ENCODE results near the gene VWA8.

The VWA8 gene

GRCh38 chr13:41985788-41986508 lies 25.0 kb upstream of the VWA8 start:
- no peak for DNase-seq (ENCODE audit: low spot score)
- in situ Hi-C loops (cut with MboI; ENCODE audit: low pct_unique_long_range_greater_than_20kb, low sequenced_read_pairs, unreplicated experiment) = no loop called here
- TF ChIP-seq CTCF (IDR thresholded peaks at IDR 0.05; ENCODE audit: extremely low read depth, insufficient read depth, missing control alignments) = no peak

GRCh38 chr13:41981951-41982715 lies 21.2 kb upstream of the VWA8 start:
- no peak for DNase-seq (ENCODE audit: low spot score)
- TF ChIP-seq CTCF (IDR thresholded peaks at IDR 0.05; ENCODE audit: extremely low read depth, insufficient read depth, missing control alignments) = no peak
- in situ Hi-C loops (cut with MboI; ENCODE audit: low pct_unique_long_range_greater_than_20kb, low sequenced_read_pairs, unreplicated experiment) = no loop called here

- DNase-seq (ENCODE audit: low spot score) = no peak
- in situ Hi-C loops (cut with MboI; ENCODE audit: low pct_unique_long_range_greater_than_20kb, low sequenced_read_pairs, unreplicated experiment) = no loop called here
- TF ChIP-seq CTCF (IDR thresholded peaks at IDR 0.05; ENCODE audit: extremely low read depth, insufficient read depth, missing control alignments) = no peak
Observed at GRCh38 chr13:41978007-41978406, 17.1 kb upstream of the VWA8 start.

- TF ChIP-seq CTCF (IDR thresholded peaks at IDR 0.05; ENCODE audit: extremely low read depth, insufficient read depth, missing control alignments) = no peak
- DNase-seq (ENCODE audit: low spot score) = no peak
- in situ Hi-C loops (cut with MboI; ENCODE audit: low pct_unique_long_range_greater_than_20kb, low sequenced_read_pairs, unreplicated experiment) = no loop called here
Observed at GRCh38 chr13:41976476-41976875, 15.6 kb upstream of the VWA8 start.

GRCh38 chr13:41974262-41974900 lies 13.5 kb upstream of the VWA8 start:
- in situ Hi-C loops (cut with MboI; ENCODE audit: low pct_unique_long_range_greater_than_20kb, low sequenced_read_pairs, unreplicated experiment) = no loop called here
- TF ChIP-seq CTCF (IDR thresholded peaks at IDR 0.05; ENCODE audit: extremely low read depth, insufficient read depth, missing control alignments) = no peak
- no peak for DNase-seq (ENCODE audit: low spot score)

- TF ChIP-seq CTCF (IDR thresholded peaks at IDR 0.05; ENCODE audit: extremely low read depth, insufficient read depth, missing control alignments) = no peak
- in situ Hi-C loops (cut with MboI; ENCODE audit: low pct_unique_long_range_greater_than_20kb, low sequenced_read_pairs, unreplicated experiment) = no loop called here
- no peak for DNase-seq (ENCODE audit: low spot score)
Observed at GRCh38 chr13:41973247-41973741, 12.4 kb upstream of the VWA8 start.
